ENCODE results near the gene TVP23C.
A peak's percentile ranks its signal among the peaks of the same experiment; 100 is the strongest.
"Not testable (repeated sequence)": the region's sequence is repeated elsewhere in the genome, so short reads cannot be mapped to it uniquely, and the experiment has no call there.

Gene TVP23C

DNA sequence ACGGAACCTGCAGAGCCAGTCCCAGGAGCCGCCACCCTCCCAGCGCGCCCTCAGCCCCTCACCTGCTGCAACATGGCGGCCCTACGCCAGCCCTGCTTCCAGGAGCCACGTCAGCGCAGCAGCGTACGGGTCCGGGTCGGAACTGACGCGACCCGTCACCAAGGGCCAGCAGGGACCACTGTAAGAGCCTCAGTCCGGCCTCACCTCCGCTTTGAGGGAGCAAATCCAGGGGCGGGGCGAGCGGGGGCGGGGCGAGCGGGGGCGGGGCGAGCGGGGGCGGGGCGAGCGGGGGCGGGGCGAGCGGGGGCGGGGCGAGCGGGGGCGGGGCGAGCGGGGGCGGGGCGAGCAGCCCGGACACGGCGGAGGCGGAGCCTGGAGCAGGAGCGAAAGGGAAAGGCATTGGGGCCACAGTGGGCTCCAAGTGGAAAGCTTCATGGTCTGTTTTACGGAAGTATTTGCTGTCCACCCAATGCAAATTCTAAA, at the start of gene TVP23C:
Gene TVP23C (minus strand): TSS at position 109 of the 483 bp plus-strand sequence. CDS start 35 bp downstream, at position 74.
- peak; percentile 42 for DNase-seq (ENCODE audit: low read depth)

DNA sequence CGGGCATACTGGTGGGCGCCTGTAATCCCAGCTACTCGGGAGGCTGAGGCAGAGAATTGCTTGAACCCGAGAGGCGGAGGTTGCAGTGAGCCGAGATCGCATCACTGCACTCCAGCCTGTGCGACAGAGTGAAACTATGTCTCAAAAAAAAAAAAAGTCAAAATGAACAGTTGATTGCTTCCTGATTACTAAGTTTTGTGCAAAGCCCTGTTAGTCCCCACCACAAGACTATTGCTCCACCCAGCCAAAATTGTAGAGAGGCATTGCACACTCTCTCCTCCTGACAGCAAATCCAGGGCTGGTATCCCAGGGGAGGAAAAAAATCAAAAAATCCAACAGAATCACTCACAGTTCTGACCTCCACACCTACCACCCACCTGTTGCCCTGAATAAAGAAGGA, 29.7 kb upstream of the TVP23C start:
- not testable (repeated sequence) for DNase-seq (ENCODE audit: low read depth)

- not testable (repeated sequence) for DNase-seq (ENCODE audit: low read depth)
These were observed 28.7 kb upstream of the TVP23C start for GRCh38 chr17:15591986-15592385.

- not testable (repeated sequence) for DNase-seq (ENCODE audit: low read depth)
These were observed 27.6 kb upstream of the TVP23C start for GRCh38 chr17:15590844-15591243.

GRCh38 chr17:15589544-15590536, 26.6 kb upstream of the TVP23C start:
- DNase-seq (ENCODE audit: low read depth) = not testable (repeated sequence)

DNA sequence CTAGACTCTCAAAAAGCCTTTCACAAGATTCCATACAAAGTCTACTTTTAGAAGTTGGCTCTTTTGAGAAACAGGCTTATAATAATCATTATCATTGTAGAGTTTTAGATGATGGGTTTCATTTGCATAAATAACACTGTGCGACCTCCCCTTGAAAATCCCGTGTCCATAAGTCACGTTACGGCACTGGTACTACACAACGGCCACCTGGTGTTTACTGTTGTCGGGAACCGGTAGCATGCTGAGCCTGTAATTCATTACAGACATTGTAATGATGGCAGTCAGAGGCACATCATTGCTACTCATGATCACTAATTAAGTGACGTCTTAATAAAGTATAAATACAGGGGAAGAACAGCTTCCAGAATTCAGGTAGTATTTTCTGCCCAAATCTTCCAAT, 24.7 kb upstream of the TVP23C start:
- DNase-seq (ENCODE audit: low read depth) = not testable (repeated sequence)

GRCh38 chr17:15583313-15583712, 20.0 kb upstream of the TVP23C start:
- DNase-seq (ENCODE audit: low read depth) = not testable (repeated sequence)

GRCh38 chr17:15581462-15581861, 18.2 kb upstream of the TVP23C start:
- not testable (repeated sequence) for DNase-seq (ENCODE audit: low read depth)

GRCh38 chr17:15576848-15577247, 13.6 kb upstream of the TVP23C start:
- not testable (repeated sequence) for DNase-seq (ENCODE audit: low read depth)

DNA sequence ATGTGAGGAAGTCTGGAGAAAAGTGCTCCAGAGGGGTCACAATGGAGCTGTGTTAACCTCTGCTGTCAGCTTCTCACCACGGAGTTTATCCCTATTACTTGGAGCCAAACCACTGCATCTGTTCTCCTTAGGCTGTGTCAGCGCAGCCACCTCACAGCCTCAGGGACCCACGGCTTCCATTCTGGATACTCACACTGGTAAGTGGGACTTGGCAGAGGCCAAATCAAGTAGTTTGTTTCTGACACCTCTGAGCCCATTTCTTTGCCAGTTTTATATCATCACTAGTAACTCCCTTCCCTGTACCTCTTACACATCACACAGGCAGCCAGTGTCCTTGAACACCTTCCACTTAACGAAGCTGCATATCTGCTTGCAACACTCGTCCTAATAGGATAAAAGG, 11.4 kb upstream of the TVP23C start:
- DNase-seq (ENCODE audit: low read depth) = not testable (repeated sequence)

GRCh38 chr17:15573870-15574269, 10.6 kb upstream of the TVP23C start:
- DNase-seq (ENCODE audit: low read depth) = not testable (repeated sequence)

DNA sequence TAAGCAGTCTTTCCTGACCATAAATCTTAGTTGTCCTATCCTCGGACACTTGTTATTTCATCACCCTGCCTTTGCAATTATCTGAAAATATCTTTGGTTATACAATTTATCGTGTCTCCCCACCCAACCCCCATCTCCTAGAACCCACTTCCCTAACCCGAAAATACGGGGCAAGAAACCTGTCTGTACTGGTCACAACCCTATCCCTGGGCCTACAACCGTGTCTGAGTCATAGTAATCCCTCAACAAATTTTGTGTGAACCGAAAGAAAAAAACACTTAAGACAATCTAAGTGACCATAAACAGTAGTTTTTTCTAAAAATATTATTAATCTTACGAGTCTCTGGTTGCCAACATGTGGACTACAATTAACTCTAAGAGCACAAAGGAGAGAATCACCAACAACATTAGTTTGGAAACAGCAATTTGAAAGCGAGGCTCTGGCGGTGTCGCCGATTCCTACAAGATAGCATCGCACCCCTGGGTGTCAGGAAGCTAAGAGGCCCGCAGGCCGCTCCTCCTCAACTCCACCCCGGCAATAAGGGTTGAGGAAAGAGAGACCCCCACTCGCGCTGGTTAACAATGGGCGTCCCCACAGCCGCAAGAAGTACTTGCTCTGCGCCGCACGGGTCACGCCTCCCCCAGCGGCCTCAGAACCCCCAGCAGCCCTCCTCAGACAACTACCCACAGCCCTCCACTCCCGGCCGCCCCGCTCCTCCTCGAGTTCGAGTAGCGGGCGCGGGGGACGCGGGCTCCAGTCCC, 489 bp downstream of the TVP23C start:
- not testable (repeated sequence) for DNase-seq (ENCODE audit: low read depth)

DNA sequence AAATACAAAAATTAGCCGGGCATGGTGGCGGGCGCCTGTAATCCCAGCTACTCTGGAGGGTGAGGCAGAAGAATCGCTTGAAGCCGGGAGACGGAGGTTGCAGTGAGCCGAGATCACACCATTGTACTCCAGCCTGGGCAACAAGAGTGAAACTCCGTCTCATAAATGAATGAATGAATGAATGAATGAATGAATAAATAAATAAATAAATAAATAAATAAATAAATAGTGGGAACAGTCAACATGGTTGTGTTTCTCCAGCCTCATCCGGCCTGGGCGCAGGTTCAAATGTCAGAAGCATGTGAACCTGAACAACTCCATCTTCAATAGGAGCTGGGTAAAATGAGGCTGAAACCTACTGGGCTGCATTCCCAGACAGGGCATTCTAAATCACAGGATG, 1.8 kb downstream of the TVP23C start:
- DNase-seq (ENCODE audit: low read depth) = not testable (repeated sequence)

DNA sequence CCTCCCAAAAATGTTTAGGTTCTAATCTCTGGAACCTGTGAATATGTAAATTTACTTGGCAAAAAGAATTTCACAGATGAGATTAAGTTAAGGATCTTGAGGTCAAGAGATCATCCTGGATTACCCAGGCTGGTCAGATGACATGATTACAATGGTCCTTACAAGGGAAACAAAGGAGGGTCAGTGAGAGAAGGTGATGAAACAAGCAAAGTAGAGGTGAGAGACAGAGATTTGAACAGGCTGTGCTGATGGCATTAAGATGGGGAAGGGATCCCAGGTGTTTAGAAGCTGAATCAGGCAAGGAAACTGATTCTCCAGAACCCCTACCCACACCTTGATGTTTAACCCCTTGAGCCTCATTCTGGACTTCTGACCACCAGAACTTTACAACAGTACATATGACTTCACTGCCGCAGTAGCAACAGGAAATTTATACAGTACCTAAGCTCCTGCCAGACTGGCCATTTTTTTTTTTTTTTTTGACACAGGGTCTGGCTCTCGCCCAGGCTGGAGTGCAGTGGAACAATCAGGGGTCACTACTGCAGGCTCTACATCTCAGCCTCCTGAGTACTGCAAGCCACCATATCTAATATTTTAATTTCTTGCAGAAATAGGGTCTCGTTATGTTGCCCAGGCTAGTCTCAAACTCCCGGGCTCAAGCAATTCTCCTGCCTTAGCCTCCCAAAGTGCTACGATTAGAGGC, 4.7 kb downstream of the TVP23C start:
- not testable (repeated sequence) for DNase-seq (ENCODE audit: low read depth)

- DNase-seq (ENCODE audit: low read depth) = not testable (repeated sequence)
These were observed 5.9 kb downstream of the TVP23C start for GRCh38 chr17:15557334-15557832.

DNA sequence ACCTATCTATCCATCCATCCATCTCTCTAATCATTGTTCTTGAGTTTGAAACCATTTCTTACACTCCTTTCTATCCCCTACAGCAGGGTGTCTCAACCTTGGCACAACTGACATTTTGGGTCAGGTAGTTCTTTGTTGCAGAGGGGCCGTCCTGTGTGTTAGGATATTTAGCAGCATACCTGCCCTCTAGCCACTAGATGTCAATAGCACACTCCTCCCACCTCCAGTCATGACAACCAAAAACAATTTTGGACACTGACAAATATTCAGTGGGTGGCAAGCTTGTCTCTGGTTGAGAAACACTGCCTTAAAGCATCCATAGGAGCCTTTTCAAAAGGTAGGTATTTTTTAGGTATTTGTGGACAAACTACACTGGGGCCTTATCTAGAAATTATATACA, 10.4 kb downstream of the TVP23C start:
- not testable (repeated sequence) for DNase-seq (ENCODE audit: low read depth)

DNA sequence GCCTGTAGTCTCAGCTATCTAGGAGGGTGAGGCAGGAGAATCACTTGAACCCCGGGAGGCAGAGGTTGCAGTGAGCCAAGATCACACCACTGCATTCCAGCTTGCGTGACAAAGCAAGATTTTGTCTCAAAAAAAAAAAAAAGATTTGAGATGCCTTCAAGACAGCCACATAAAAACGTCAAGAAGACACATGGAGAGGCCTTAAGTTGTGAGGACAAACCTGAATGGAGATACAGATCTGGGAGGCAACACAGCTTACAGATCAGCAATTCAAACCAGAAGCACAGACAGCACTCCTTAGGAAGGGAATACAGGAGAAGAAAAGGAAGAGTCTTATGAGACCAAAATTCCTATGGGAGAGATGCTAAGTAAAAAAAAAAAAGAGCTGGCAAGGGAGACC, 13.7 kb downstream of the TVP23C start:
- not testable (repeated sequence) for DNase-seq (ENCODE audit: low read depth)

DNA sequence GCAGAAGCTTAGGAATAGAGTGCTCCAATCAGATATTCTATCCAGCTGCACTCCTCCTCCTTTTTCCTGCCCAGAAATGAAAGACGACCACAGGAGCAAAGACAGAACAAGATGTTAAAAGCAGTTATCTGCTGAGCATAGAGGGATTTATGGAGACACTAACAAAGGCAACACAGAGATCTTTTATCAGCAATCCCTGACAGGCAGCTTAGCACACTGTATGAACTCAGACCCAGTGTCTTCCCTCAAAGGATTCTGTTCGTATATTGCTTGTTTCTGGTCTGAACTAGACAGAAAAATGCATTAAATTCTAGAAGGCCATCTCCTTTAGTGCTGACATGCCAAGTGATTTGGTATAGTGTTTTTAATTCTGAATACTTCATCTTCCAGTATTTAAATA, 16.7 kb downstream of the TVP23C start:
- not testable (repeated sequence) for DNase-seq (ENCODE audit: low read depth)

- DNase-seq (ENCODE audit: low read depth) = not testable (repeated sequence)
These were observed 22.7 kb downstream of the TVP23C start for GRCh38 chr17:15540371-15541219.

GRCh38 chr17:15533122-15533521, 30.2 kb downstream of the TVP23C start:
- not testable (repeated sequence) for DNase-seq (ENCODE audit: low read depth)
